HepG2 (cell line): ENCODE data around the gene ADM5. TPM values are rescaled to one million over a fixed set of nuclear protein-coding genes. Genes with fewer than 3 reads are reported as not detected.

Experiments
- ATF1 ChIP-seq: IDR thresholded peaks from 2 replicates; pipeline ENCODE4 v1.6.1; 2016; ENCODE audit warnings: mild to moderate bottlenecking, control low read depth
- CREM ChIP-seq, 2 experiments: sonication (generic) in 1 of 2; formaldehyde crosslinking in 1 of 2; IDR thresholded peaks; 2 replicates each; pipeline versions ENCODE4 v1.4.0 to v1.6.1; 2016 to 2020; ENCODE audit warnings: antibody characterized with exemption in 1 of 2, mild to moderate bottlenecking in 1 of 2, missing genetic modification reagents in 1 of 2
- FOXO1 ChIP-seq: sonication (generic); formaldehyde crosslinking; IDR thresholded peaks from 2 replicates; pipeline ENCODE4 v1.4.0; 2020; ENCODE audit warnings: missing genetic modification reagents
- GATAD2A ChIP-seq: IDR thresholded peaks from 2 replicates; pipeline ENCODE4 v1.6.1; 2016
- HDAC1 ChIP-seq: sonication (generic); formaldehyde crosslinking; IDR thresholded peaks from 2 replicates; pipeline ENCODE4 v1.5.1; 2020; ENCODE audit warnings: mild to moderate bottlenecking, missing genetic modification reagents
- HNRNPH1 ChIP-seq: fragments of 200-400 bp; formaldehyde crosslinking; optimal IDR thresholded peaks from 2 replicates; pipeline ENCODE3; 2017; ENCODE audit warnings: mild to moderate bottlenecking, low read depth, low read length
- IKZF4 ChIP-seq: sonication (generic); formaldehyde crosslinking; IDR thresholded peaks from 2 replicates; pipeline ENCODE4 v1.5.1; 2020; ENCODE audit warnings: borderline replicate concordance, mild to moderate bottlenecking, low read depth, missing genetic modification reagents; ENCODE audit errors: not compliant biosample characterization
- MLLT10 ChIP-seq: sonication (generic); formaldehyde crosslinking; IDR thresholded peaks from 2 replicates; pipeline ENCODE4 v1.4.0; 2020; ENCODE audit warnings: missing genetic modification reagents
- NCOA2 ChIP-seq: sonication (generic); formaldehyde crosslinking; IDR thresholded peaks from 2 replicates; pipeline ENCODE4 v1.8.0; 2022; ENCODE audit warnings: inconsistent platforms
- RARA ChIP-seq: IDR thresholded peaks from 2 replicates; pipeline ENCODE4 v1.6.1; 2016; ENCODE audit warnings: missing genetic modification reagents, missing compliant biosample characterization
- SNAI1 ChIP-seq: sonication (generic); formaldehyde crosslinking; IDR thresholded peaks from 2 replicates; pipeline ENCODE4 v1.5.0; 2020; ENCODE audit warnings: mild to moderate bottlenecking, missing genetic modification reagents, borderline replicate concordance
- SP5 ChIP-seq: IDR thresholded peaks from 2 replicates; pipeline ENCODE4 v1.6.1; 2016; ENCODE audit warnings: low read depth, borderline replicate concordance
- TBX2 ChIP-seq: sonication (generic); formaldehyde crosslinking; IDR thresholded peaks from 2 replicates; pipeline ENCODE4 v1.5.0; 2020; ENCODE audit warnings: missing genetic modification reagents, mild to moderate bottlenecking, borderline replicate concordance
- ZFY ChIP-seq: sonication (generic); formaldehyde crosslinking; IDR thresholded peaks from 2 replicates; pipeline ENCODE4 v1.4.0; 2020; ENCODE audit warnings: missing genetic modification reagents
- ZNF446 ChIP-seq: sonication (generic); formaldehyde crosslinking; IDR thresholded peaks from 2 replicates; pipeline ENCODE4 v1.5.0; 2020; ENCODE audit warnings: mild to moderate bottlenecking, missing genetic modification reagents
- ZNF564 ChIP-seq: sonication (generic); formaldehyde crosslinking; IDR thresholded peaks from 2 replicates; pipeline ENCODE4 v1.8.1; 2023; ENCODE audit warnings: mild to moderate bottlenecking, missing genetic modification reagents
- ZNF674 ChIP-seq: sonication (generic); formaldehyde crosslinking; IDR thresholded peaks from 2 replicates; pipeline ENCODE4 v1.5.0; 2020; ENCODE audit warnings: low read depth, mild to moderate bottlenecking, missing genetic modification reagents
- ZNF790 ChIP-seq: sonication (generic); formaldehyde crosslinking; IDR thresholded peaks from 2 replicates; pipeline ENCODE4 v1.8.0; 2022; ENCODE audit warnings: missing genetic modification reagents, mild to moderate bottlenecking, borderline replicate concordance
- ZNF883 ChIP-seq: sonication (generic); formaldehyde crosslinking; IDR thresholded peaks from 2 replicates; pipeline ENCODE4 v1.5.1; 2020; ENCODE audit warnings: mild to moderate bottlenecking, missing genetic modification reagents; ENCODE audit errors: not compliant biosample characterization
- polyA plus RNA-seq, 8 experiments: library from polyadenylated mRNA; depleted of rRNA in 3 of 8; stranded (reverse) in 7 of 8; unstranded in 1 of 8; fragments of >200 nt; fragmentation: Illumina TruSeq in 4 of 8; extraction: Trizol in 4 of 8; gene quantifications; 2 replicates each; pipeline versions ENCODE4 v1.2.1 to v1.2.3, GENCODE V29; 2011 to 2016; ENCODE audit warnings: low read depth in 4 of 8, missing spikeins in 1 of 8, mixed read lengths in 1 of 8; ENCODE audit not compliant: insufficient read depth in 1 of 8
- total RNA-seq, 5 experiments: library from RNA; depleted of rRNA; stranded (reverse); fragments of >200 nt; fragmentation: Illumina TruSeq; extraction: Trizol; gene quantifications; 2 replicates each; pipeline ENCODE4 v1.2.3, GENCODE V29; 2016; ENCODE audit warnings: low read depth in 1 of 5
- TF ChIP-seq, protein P1 (sequence below): sonication (generic); formaldehyde crosslinking; IDR thresholded peaks from 2 replicates; pipeline ENCODE4 v1.4.0; 2020; ENCODE audit warnings: missing genetic modification reagents
- TF ChIP-seq, protein P2 (sequence below): sonication (generic); formaldehyde crosslinking; IDR thresholded peaks from 2 replicates; pipeline ENCODE4 v1.4.0; 2020; ENCODE audit warnings: mild to moderate bottlenecking, missing genetic modification reagents
- TF ChIP-seq, protein P3 (sequence below): sonication (generic); formaldehyde crosslinking; IDR thresholded peaks from 2 replicates; pipeline ENCODE4 v1.4.0; 2020; ENCODE audit warnings: missing genetic modification reagents, borderline replicate concordance

The ADM5 gene
- total and polyA plus RNA-seq, 2 of the 13 experiments (the other 11 are each of a cell fraction or from before 2014, with no cell fraction given), result 2.7 to 4.1 TPM

DNA sequence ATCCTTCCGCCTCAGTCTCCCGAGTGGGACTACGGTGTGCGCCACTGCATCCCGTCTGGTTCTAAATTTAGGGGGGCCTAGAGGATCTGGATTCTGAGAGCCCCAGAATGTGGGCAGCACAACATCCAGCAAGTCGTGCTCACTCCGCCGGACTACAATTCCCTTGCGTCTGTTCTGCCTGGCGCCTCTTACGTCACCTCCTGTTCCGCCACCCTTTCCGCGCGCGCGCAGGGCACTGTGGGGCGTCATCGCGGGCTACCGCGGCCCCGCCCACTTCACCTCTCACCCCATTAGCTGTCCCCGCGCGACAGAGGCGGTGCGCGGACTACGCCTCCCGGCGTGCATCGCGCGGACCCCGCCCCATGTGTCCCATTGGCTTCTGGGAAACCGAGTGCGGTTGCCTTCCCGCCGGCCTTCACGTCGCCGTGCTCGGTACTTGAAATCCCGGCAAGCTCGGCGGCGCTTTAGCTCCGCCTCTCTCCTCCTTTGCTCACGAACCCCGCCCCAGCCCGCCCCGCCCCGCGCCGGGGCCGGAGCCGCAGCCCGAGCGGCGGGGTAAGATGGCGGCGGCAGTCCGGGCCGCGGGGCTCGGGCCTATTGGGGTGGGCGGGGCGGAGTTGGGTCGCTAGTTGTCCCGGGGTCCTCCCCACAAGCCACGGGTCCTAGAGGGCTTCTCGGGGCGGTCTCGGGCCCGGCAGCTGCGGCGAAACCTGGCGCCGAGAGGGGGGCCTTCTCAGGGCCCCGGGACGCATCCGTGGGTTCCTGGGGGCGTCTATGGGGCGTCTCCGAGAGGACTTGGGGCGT is 47.5 kb upstream of the ADM5 start, which contains the start of gene SCAF1 (continued):
- peak; percentile 80 for TF ChIP-seq ZFY
- TF ChIP-seq, protein P1, sequence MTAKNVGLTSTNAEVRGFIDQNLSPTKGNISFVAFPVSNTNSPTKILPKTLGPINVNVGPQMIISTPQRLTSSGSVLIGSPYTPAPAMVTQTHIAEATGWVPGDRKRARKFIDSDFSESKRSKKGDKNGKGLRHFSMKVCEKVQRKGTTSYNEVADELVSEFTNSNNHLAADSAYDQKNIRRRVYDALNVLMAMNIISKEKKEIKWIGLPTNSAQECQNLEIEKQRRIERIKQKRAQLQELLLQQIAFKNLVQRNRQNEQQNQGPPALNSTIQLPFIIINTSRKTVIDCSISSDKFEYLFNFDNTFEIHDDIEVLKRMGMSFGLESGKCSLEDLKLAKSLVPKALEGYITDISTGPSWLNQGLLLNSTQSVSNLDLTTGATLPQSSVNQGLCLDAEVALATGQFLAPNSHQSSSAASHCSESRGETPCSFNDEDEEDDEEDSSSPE (CRISPR knock-in tag), result peak; percentile 92
- peak; percentile 53; the same call in 1 of the 2 replicates for TF ChIP-seq ZNF790 (CRISPR knock-in tag)
- peak; percentile 49 for TF ChIP-seq ZNF883 (CRISPR knock-in tag)
- TF ChIP-seq ZNF564 (CRISPR knock-in tag), result 0 out of 2 replicates have a peak, but pooled peaks have one; percentile 61
- peak; percentile 98 for TF ChIP-seq CREM (IDR thresholded peaks at IDR 0.05)
- TF ChIP-seq CREM (CRISPR knock-in tag; IDR thresholded peaks at IDR 0.05), result peak; percentile 28; the same call in 1 of the 2 replicates
- TF ChIP-seq MLLT10, result no peak
- 0 out of 2 replicates have a peak, but pooled peaks have one; percentile 29 for TF ChIP-seq ZNF446 (CRISPR knock-in tag)
- peak; percentile 30 for TF ChIP-seq IKZF4 (CRISPR knock-in tag)
- peak; percentile 31; the same call in 1 of the 2 replicates for TF ChIP-seq NCOA2 (CRISPR knock-in tag)
- peak; percentile 27; the same call in 1 of the 2 replicates for TF ChIP-seq RARA (CRISPR knock-in tag)
- TF ChIP-seq, protein P2, sequence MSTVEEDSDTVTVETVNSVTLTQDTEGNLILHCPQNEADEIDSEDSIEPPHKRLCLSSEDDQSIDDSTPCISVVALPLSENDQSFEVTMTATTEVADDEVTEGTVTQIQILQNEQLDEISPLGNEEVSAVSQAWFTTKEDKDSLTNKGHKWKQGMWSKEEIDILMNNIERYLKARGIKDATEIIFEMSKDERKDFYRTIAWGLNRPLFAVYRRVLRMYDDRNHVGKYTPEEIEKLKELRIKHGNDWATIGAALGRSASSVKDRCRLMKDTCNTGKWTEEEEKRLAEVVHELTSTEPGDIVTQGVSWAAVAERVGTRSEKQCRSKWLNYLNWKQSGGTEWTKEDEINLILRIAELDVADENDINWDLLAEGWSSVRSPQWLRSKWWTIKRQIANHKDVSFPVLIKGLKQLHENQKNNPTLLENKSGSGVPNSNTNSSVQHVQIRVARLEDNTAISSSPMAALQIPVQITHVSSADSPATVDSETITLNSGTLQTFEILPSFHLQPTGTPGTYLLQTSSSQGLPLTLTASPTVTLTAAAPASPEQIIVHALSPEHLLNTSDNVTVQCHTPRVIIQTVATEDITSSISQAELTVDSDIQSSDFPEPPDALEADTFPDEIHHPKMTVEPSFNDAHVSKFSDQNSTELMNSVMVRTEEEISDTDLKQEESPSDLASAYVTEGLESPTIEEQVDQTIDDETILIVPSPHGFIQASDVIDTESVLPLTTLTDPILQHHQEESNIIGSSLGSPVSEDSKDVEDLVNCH (CRISPR knock-in tag), result no peak
- TF ChIP-seq ZNF674, result peak; percentile 24; the same call in 1 of the 2 replicates
- peak; percentile 51 for TF ChIP-seq HDAC1 (CRISPR knock-in tag)
- TF ChIP-seq TBX2 (CRISPR knock-in tag), result peak; percentile 88
- TF ChIP-seq, protein P3, sequence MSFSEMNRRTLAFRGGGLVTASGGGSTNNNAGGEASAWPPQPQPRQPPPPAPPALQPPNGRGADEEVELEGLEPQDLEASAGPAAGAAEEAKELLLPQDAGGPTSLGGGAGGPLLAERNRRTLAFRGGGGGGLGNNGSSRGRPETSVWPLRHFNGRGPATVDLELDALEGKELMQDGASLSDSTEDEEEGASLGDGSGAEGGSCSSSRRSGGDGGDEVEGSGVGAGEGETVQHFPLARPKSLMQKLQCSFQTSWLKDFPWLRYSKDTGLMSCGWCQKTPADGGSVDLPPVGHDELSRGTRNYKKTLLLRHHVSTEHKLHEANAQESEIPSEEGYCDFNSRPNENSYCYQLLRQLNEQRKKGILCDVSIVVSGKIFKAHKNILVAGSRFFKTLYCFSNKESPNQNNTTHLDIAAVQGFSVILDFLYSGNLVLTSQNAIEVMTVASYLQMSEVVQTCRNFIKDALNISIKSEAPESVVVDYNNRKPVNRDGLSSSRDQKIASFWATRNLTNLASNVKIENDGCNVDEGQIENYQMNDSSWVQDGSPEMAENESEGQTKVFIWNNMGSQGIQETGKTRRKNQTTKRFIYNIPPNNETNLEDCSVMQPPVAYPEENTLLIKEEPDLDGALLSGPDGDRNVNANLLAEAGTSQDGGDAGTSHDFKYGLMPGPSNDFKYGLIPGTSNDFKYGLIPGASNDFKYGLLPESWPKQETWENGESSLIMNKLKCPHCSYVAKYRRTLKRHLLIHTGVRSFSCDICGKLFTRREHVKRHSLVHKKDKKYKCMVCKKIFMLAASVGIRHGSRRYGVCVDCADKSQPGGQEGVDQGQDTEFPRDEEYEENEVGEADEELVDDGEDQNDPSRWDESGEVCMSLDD (CRISPR knock-in tag), result peak; percentile 87; the same call in 1 of the 2 replicates
- TF ChIP-seq GATAD2A (CRISPR knock-in tag), result peak; percentile 36; the same call in 1 of the 2 replicates
- no peak for TF ChIP-seq FOXO1 (CRISPR knock-in tag)
- peak; percentile 95 for TF ChIP-seq ATF1 (CRISPR knock-in tag)
- TF ChIP-seq SNAI1, result no peak
- no peak for TF ChIP-seq HNRNPH1
- peak; percentile 96 for TF ChIP-seq SP5
